KMS-11 (cell line): ENCODE results near the gene CALR3.
A peak's percentile ranks its signal among the peaks of the same experiment; 100 is the strongest.

ENCODE experiments used
- H2AFZ ChIP-seq: fragments of 200-600 bp; sonication (generic); 2 replicates; pipeline ENCODE4 v1.6.1; 2016; ENCODE audit warnings: antibody characterized with exemption, mixed run types, low read depth
- H3K27ac ChIP-seq: fragments of 200-600 bp; sonication (generic); 2 replicates; pipeline ENCODE4 v1.6.1; 2016; ENCODE audit warnings: mild to moderate bottlenecking, mixed run types
- H3K27me3 ChIP-seq: fragments of 200-600 bp; sonication (generic); 2 replicates; pipeline ENCODE4 v1.6.1; 2017; ENCODE audit warnings: mild to moderate bottlenecking, low read depth, mixed run types, moderate library complexity; ENCODE audit not compliant: insufficient read depth
- H3K36me3 ChIP-seq: fragments of 200-600 bp; sonication (generic); 2 replicates; pipeline ENCODE4 v1.6.1; 2017; ENCODE audit warnings: mild to moderate bottlenecking, mixed run types; ENCODE audit not compliant: insufficient read depth
- H3K4me1 ChIP-seq: fragments of 200-600 bp; sonication (generic); 2 replicates; pipeline ENCODE4 v1.6.1; 2016; ENCODE audit warnings: mild to moderate bottlenecking, low read depth, mixed run types; ENCODE audit not compliant: poor library complexity, severe bottlenecking
- H3K4me2 ChIP-seq: fragments of 200-600 bp; sonication (generic); 2 replicates; pipeline ENCODE4 v1.7.0; 2016; ENCODE audit warnings: mild to moderate bottlenecking, mixed run types
- H3K4me3 ChIP-seq: fragments of 200-600 bp; sonication (generic); IDR thresholded peaks from 2 replicates; pipeline ENCODE4 v1.6.1; 2017; ENCODE audit warnings: low read depth, low read length, mixed read lengths; ENCODE audit not compliant: insufficient read depth
- H3K79me2 ChIP-seq: fragments of 200-600 bp; sonication (generic); 2 replicates; pipeline ENCODE4 v1.6.1; 2016; ENCODE audit warnings: low read depth, mixed run types; ENCODE audit not compliant: insufficient read depth
- H3K9ac ChIP-seq: fragments of 200-600 bp; sonication (generic); 2 replicates; pipeline ENCODE4 v1.6.1; 2016; ENCODE audit warnings: mild to moderate bottlenecking, mixed run types
- H4K20me1 ChIP-seq: fragments of 200-600 bp; sonication (generic); 2 replicates; pipeline ENCODE4 v1.6.1; 2016; ENCODE audit warnings: mild to moderate bottlenecking, mixed run types; ENCODE audit not compliant: insufficient read depth
- TF ChIP-seq, protein P1 (sequence below): fragments of 200-600 bp; sonication (generic); conservative IDR thresholded peaks from 2 replicates; pipeline ENCODE4 v1.6.1; 2017; ENCODE audit warnings: low read depth, mild to moderate bottlenecking, antibody characterized with exemption, low read length, moderate library complexity, mixed read lengths

Gene CALR3

GRCh38 chr19:16542045-16542909 lies 46.3 kb upstream of the CALR3 start, which contains the start of gene CHERP:
Gene CHERP (minus strand): TSS chr19:16542437. CDS start chr19:16542378, 59 bp downstream.
- H2AFZ ChIP-seq: peak within 1 kb of the TSS; percentile 53
- peaks cover 21% of the 10 kb centered on the region for H3K4me1 ChIP-seq

DNA sequence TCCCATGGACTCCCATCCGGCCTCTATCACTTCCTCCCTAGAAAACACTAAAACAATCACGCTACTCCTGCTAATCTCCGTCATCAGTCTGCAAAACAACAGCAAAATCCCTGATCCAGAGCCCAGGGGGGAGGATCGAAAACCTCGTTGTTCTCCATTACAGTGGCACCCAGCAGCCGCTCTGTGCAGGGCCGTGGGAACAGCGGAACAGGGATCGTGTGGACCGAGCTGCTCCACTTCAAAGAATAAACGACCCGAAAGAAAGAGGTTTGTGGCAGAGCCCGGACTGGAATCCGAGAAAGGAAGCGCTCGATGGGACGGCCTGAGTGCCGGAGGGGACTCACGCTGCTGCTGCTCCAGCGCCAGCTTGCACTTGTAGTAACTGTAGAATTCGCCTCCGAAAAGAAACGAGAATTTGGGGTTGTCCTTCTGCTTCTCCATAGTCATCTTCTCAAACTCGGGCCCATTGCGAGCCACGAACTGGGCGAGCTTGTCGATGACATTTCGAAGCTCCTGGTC lies 45.6 kb upstream of the CALR3 start:
- TF ChIP-seq, protein P1, sequence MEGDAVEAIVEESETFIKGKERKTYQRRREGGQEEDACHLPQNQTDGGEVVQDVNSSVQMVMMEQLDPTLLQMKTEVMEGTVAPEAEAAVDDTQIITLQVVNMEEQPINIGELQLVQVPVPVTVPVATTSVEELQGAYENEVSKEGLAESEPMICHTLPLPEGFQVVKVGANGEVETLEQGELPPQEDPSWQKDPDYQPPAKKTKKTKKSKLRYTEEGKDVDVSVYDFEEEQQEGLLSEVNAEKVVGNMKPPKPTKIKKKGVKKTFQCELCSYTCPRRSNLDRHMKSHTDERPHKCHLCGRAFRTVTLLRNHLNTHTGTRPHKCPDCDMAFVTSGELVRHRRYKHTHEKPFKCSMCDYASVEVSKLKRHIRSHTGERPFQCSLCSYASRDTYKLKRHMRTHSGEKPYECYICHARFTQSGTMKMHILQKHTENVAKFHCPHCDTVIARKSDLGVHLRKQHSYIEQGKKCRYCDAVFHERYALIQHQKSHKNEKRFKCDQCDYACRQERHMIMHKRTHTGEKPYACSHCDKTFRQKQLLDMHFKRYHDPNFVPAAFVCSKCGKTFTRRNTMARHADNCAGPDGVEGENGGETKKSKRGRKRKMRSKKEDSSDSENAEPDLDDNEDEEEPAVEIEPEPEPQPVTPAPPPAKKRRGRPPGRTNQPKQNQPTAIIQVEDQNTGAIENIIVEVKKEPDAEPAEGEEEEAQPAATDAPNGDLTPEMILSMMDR: no peak
- Histone ChIP-seq H3K4me1 (peaks cover 21% of the 10 kb centered on the region), H3K4me3 (no peak overlapping the region), H3K4me2 (peak overlapping the region; percentile 99), H4K20me1 (0 out of 2 replicates have a peak, but pooled peaks cover under 1% of the 10 kb centered on the region), H3K36me3 (peaks cover 6% of the 10 kb centered on the region; the same call in 1 of the 2 replicates), H2AFZ (peak overlapping the region; percentile 47), H3K27ac (peak overlapping the region; percentile 64; the same call in 1 of the 2 replicates), H3K27me3 (no peaks in the 10 kb centered on the region), H3K79me2 (peaks cover 89% of the 10 kb centered on the region), H3K9ac (peak overlapping the region; percentile 70)

More at GRCh38 chr19:16542045-16542909, 46.3 kb upstream of the CALR3 start, which contains the start of gene CHERP:
- H3K27ac ChIP-seq: peak within 1 kb of the TSS; percentile 64
- peak within 1 kb of the TSS; percentile 70 for H3K9ac ChIP-seq
- peaks cover 82% of the 10 kb centered on the region for H3K79me2 ChIP-seq
- H4K20me1 ChIP-seq: no peaks in the 10 kb centered on the region
- H3K36me3 ChIP-seq: peaks cover 6% of the 10 kb centered on the region; the same call in 1 of the 2 replicates
- H3K27me3 ChIP-seq: no peaks in the 10 kb centered on the region
- TF ChIP-seq, protein P1: no peak
- H3K4me3 ChIP-seq: no peak within 1 kb of the TSS
- H3K4me2 ChIP-seq: peak within 1 kb of the TSS; percentile 99

DNA sequence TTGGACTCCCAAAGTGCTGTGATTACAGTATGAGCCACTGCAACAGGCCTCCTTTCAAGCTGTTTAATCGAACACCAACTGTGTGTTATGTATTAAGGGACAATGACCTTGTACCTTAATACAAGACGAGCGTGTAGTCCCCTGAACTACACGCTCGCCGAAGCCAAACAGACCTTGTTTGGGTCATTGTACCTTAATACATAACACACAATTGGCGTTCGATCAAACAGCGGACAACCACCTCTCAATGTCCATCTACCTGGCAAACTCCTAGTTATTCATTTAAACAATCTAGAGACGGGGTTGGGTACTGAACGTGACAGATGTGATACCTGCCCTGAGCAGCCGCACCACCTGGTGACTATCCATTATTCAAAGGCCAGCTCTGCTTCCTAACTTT lies 45.0 kb upstream of the CALR3 start:
- Histone ChIP-seq H2AFZ (no peak overlapping the region), H3K4me3 (no peak overlapping the region), H3K27me3 (no peaks in the 10 kb centered on the region), H3K27ac (peak overlapping the region; percentile 64; the same call in 1 of the 2 replicates), H4K20me1 (0 out of 2 replicates have a peak, but pooled peaks cover 7% of the 10 kb centered on the region), H3K79me2 (peaks cover 94% of the 10 kb centered on the region), H3K36me3 (peaks cover 6% of the 10 kb centered on the region; the same call in 1 of the 2 replicates), H3K9ac (peak overlapping the region; percentile 70; the same call in 1 of the 2 replicates), H3K4me2 (peak overlapping the region; percentile 99), H3K4me1 (peaks cover 21% of the 10 kb centered on the region)
- TF ChIP-seq, protein P1: no peak

- Histone ChIP-seq H3K4me1 (peaks cover 8% of the 10 kb centered on the region), H3K4me3 (no peak overlapping the region), H3K27me3 (no peaks in the 10 kb centered on the region), H3K4me2 (no peak overlapping the region), H3K79me2 (peaks cover 63% of the 10 kb centered on the region), H2AFZ (no peak overlapping the region), H3K27ac (no peak overlapping the region), H3K9ac (no peak overlapping the region), H3K36me3 (peaks cover 11% of the 10 kb centered on the region; the same call in 1 of the 2 replicates), H4K20me1 (0 out of 2 replicates have a peak, but pooled peaks cover 7% of the 10 kb centered on the region)
- TF ChIP-seq, protein P1: no peak
Observed at GRCh38 chr19:16537111-16537510, 41.1 kb upstream of the CALR3 start.
